NCI-H1048 (cell line): ENCODE data around the gene MYH3.
A peak's percentile ranks its signal among the peaks of the same experiment; 100 is the strongest.

Experiments used
- DNase-seq: peaks from one replicate; lab custom pipeline; 2025; lab: John Stamatoyannopoulos, UW

Gene MYH3

DNA sequence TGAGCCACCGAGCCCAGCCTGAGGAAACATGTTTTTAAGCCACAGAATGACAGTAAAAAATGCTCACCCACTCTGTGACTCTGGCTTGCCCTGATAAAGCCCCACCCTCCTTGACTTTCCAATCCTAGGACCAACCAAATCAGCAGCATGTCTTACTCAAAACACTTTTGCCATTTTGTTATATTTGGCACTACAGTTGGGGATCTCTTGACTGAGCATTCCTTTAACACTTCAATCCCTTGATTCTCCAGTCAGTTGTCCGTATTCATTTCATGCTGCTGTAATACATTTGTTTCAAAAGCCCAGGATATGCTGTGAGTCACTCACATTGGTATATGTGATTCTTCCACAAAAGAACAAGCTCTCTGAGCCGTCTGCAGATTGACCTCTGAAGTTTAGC, 8.2 kb downstream of the MYH3 start:
- DNase-seq, result no peak

DNA sequence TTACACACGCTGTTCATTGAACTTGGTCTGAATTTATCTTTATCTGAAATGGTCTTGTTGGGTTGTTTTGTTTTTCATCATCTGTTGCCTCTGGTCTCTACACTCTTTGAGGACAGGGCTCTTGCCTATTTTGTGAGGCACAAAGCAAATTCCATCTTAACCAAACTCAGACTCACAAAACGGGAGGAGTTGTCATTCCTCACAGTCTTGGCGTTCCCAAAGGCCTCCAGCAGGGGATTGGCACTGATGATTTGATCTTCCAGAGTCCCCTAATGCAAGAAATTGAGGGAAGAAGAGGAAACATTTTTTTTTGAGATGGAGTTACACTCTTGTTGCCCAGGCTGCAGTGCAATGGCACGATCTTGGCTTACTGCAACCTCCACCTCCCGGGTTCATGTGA, 8.7 kb downstream of the MYH3 start:
- DNase-seq, result no peak

DNA sequence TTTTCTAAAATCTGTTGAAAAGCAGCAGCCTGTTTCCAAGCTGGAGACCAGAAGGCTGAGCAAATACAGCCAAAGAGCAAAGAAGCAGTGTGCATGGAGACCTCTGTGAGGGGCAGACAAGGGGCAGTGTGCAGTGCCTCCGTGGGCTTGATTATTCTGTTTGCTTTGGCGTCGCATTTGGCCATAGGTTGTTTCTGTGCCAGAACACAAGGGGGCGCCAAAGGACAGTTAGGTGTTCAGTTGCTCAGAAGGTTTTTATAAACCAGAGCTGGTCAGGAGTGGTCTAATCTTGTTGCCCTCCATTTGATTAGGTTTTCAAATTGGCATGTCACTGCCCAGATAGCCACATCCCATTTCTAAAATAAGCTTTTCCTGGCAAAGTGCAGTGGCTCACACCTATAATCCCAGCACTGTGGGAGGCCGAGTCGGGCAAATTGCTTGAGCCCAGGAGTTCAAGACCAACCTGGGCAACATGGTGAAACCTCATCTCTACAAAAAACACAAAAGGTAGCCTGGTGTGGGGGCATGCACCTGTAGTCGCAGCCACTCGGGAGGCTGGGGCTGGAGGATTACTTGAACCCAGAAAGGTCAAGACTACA, 10.6 kb downstream of the MYH3 start:
- DNase-seq, result peak; percentile 39

DNA sequence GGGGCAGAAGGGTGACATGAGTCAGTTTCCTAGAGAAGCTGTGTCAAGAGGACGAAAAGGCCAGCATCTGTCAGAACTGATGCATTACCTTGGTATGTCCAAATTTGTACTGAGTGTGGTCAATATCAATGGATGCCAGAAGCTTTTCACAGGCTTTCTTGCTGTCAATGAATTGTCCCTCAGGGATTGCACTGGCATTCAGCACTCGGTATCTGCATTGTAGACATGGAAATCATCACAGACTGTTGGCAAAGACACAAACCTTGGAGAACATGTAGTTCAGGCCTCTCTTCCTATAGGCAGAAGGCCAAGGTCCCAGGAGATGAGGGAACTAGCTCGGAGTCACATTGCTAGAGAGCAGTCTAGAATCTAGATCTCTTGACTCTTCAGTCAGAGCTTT, 16.6 kb downstream of the MYH3 start:
- no peak for DNase-seq

DNA sequence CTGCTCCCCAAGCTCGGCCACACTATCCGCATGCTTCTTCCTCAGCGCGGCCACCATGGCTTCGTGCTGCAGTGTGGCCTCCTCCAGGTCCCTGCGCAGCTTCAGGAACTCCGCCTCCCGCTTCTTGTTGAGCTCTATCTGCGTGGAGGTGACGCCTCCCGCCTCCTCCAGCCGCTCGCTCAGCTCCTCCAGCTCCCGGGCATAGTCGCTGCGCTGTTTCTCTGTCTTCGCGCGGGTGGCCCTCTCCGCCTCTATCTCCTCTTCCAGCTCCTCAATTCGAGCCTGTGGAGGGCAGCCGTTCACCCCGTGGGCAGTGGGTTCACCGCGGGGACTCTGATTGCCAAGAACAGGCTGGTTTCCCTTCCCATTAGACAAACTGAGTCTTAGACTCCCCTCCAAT, 19.0 kb downstream of the MYH3 start:
- no peak for DNase-seq

DNA sequence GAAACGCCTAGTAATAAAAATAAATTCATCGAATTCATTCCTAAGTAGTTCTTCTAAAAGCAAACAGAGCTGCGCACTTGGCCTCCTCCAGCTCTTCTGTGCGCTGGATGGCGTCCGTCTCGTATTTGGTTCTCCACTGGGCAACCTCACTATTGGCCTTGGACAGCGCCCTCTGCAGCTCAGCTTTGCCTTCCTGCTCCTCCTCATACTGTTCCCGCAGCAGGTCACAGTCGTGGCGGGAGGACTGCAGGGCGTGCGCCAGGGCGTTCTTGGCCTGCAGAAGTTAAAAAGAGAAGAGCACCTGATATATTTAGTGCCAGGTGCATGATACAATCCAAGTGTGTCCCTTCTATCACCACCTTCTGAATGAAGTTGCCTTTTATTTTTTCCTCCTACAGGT, 21.8 kb downstream of the MYH3 start:
- DNase-seq, result no peak

DNA sequence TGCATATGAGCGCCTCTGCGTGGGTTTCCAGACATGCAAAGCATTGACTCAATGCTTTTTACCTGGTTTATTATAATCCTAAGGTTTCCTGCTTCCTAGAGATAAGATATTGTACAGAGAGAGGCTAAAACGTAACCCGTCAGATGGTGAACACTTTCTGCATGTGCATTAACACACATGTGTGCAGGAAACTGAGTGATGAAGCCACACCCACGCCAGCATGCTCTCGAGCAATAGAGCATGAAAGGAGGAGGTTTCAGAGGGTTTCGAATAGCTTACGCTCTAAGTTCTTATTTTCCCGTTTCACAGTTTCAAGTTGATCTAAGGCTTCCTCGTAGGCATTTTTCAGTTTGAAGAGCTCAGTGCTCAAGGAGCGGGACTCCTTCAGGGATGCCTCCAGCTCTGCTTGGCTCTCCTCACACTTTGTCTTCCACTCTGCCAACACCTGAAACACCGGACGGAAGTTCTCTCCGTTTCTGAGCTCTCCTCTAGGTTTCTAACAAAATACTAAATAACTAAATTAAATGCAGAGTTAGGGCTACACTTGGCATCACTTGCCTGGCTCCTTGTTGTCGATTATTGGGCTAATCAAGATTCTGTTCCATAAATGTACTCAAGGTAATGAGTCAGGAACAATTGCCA, 23.2 kb downstream of the MYH3 start:
- DNase-seq, result no peak

DNA sequence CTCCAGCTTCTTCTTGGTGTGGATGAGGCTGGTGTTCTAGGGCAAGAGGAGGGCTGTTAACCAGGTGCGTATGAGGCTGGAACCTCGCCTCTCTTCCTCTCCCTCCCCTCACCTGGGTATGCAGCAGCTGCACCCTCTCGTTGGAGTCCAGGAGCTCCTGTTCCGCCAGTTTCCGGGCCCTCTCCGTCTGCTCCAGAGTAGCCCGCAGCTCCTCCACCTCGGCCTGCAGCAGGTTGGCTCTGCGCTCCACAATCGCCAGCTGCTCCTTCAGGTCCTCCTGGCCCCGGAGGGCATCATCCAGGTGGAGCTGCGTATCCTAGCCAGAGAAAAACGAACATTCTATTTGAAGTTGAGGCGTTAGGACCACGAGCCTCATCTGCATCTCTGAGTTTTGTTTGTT, 25.4 kb downstream of the MYH3 start:
- no peak for DNase-seq

DNA sequence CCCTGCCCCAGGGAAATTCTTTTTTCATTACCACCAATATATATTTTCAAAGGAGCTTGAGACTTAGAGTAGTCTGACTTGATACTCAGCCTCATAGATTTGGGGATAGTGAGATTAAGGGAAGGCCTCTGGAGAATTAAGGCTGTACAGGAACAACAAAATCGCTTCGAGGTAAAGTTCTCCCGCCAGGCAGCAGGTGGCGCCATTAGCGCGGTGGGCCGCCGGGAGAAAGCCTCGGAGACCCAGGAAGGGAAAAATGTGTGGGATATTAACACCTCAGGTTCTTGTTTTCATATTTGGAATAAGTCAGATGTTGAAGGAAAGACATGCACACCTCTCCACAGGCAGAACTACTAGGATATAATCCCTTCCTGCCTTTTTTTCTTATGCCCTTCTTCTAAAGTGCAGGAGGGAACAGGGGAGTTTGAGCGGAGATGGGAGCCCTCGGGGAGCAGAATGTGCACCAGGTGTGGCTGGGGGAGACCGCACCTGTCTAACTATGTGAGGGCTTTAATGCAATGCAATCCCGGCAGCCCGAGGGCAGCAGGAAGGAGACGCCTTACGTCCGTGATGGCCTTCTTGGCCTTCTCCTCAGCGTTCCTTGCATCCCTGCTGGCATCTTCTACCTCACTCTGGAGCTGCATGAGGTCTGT, 25.9 kb downstream of the MYH3 start:
- no peak for DNase-seq

DNA sequence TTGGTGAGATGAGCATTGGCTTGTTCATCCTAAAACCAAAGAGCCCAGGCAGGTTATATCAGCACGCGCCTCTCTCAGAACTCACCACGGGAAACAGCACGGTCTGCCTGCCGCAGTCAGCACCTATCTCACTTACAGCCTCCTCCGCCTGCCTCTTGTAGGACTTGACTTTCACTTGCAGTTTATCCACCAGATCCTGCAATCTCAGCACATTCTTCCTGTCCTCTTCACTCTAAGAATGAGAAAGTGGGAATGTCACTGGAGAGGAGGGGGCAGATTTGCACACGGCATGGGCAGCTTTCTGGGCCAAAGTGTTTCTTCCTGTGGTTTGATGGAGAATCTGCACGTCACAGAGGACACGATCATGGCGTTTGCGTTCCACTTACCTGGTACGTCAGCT, 27.4 kb downstream of the MYH3 start:
- DNase-seq, result no peak

DNA sequence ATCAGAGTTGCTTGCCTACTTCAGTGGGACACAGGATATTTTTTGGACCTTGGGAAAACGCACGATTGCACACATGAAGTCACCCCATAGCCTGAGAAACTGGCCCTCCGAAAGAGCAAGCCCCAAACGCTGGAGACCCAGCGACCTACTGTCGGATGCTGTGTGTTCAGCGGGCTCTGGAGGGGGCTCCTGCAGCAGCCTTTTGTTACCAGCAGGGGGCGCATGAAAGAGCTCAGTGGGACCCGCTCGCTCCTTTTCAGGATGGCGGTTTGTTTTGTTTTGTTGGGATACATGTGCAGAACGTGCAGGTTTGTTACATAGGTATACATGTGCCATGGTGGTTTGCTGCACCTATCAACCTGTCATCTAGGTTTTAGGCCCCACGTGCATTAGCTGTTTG, 28.4 kb downstream of the MYH3 start:
- DNase-seq, result no peak

DNA sequence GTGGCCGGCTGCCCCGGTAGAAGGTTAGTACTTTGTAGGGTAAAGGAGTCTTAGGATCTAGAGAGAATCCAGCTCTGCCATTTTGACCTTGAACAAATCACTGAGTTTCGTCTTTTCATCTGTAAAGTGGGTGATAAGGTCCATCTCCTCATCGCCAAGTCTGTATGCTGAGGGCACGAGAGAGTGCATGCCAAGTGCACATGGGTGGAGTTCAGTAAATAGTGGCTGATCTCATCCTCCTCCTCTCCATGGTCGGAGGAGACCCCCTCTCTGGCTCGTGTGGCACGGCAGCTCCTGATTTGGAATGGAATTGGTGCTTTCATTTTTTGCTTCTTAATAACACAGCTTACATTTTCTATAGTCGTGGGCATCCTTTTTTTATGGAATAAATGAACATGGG, 30.7 kb downstream of the MYH3 start:
- DNase-seq, result no peak

DNA sequence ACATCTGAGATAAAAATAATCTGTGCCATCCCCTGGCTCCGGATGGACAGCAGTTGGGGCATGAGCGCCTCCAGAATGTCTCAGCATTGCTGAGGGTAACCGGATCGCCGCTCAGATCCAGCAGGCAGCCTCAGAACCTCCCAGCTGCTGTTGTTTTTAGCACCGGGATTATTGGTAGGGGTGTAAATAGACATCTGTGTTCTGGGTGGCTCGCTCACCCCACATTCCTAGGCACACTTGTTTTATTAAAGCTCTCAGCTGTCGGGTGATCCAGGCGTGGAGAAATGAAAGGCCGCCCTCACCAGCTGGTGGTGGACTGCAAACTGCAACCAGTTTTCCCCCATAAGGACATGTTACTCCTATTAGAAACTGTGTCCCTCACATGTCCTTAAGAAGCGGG, 32.1 kb downstream of the MYH3 start:
- DNase-seq, result no peak

DNA sequence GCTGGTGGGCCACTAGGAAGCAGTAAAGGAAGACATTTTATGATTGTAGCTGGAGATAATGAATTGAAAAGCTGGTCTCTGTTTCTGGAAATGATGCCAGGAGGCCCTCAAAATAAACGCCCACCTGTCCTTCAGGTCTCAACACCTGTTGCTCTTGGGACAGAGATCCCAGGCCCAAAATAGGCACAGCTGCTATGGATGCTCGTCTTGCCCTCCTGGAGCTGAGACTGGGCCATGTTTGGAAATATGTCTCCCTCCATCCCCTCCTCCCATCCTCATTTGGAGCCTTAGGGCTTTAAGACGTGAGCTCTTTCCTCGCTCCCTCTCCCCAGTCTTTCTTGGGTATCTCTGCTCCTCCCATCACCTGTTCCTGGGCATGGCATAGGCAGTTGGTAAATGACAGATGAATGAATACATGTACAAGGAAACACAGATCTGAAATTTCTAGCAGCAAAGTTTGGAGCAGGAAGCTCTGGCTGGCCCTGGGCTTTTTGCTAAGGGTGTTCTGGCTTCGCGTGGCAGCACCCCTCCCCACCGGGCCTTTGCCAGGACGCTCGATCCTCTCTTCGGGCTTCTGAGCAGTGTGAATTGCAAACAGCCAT, 33.3 kb downstream of the MYH3 start:
- no peak for DNase-seq

DNA sequence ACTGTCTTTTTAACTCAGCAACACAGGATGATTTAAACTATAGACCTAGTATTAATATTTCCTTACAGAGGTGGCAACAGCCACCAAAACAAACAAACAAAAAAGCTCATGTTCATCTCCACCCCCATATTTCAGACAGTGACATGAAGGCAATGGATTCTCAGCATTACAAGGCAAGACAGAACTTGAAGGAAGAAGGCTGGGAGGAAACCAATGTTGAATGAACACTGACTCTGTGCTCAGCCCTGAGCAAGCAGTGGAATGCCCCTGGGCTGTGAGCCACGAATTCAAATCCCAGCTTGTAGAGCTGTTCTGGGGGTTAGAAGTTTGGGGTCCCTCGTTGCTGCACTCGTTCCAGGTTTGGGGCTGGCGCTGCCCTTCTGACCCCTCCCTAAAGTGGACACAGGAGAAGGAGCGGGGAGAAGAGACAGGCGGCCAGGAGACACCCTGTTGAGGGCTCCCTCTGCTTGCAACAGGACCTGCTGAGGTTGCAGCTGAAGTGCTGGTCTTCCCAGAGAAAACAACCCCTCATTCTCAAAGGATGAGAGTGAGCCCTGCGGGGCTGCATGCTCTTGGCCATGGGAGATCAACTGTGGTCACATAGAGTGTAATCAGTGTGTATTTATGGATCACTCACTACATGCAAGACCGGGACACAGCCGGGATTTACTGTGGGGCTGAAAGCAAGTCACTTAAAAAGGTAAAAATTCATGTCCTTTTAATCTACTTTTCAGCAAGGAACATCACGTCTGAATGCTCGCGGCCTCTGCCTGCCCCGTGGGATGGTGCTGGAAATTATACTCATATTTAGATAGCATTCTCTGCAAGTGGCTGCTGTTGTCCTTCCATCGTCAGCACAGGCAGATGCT, 34.3 kb downstream of the MYH3 start:
- no peak for DNase-seq

DNA sequence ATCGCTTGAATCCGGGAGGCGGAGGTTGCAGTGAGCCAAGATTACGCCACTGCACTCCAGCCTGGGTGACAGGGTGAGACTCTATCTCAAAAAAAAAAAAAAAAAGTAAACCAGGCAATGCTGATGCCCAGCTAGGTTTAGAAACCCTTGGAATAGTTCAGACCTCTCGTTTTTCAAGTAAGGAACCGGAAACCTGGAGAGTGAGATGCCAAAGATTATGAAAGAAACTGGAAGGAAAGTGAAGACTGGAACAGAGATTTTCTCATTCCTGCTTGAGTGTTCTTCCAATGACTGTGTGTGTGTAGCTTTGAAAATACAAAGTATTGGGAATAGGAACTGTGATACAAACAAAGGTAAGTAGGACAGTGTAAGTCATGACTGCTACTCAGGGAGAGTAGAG, 35.7 kb downstream of the MYH3 start:
- no peak for DNase-seq

DNA sequence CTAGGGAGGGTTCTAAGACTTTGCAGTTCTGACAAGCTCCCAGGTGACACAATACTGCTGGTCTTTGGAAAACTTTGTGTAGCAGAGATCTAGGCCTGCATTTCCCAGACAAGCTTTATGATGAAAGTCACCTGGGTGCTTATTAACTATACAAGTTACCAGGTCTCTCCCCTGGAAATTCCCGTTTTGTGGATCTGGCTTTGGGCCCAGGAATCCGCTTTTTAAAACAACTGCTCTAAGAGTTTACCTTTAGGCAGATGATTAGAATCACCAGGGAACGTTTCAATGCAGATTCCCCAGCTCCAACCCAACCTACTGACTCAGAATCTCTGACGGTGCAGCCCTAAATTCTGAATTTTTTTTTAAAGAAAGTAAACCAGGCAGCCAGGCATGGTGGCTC, 36.3 kb downstream of the MYH3 start:
- no peak for DNase-seq

DNA sequence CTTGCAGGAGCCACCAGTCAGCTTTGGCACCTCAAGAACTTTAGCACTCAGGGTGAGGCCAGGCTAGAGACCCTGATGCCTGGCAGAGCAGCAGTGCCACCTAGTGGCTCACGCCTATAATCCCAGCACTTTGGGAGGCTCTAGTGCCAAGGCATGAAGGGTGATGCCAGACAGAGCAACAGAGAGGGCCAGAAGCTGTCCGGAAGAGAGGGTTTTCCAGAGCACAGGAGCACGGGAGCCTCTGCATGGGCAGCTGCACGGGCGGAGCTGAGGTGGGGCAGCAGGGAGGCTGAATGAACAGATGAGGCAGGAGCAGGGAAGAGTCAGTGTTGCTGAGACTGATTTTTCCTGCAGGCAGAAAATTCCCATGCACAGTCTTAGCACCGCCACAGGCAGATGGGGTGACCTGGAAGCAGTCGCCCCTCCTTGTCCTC, 38.9 kb downstream of the MYH3 start:
- DNase-seq, result peak; percentile 39

DNA sequence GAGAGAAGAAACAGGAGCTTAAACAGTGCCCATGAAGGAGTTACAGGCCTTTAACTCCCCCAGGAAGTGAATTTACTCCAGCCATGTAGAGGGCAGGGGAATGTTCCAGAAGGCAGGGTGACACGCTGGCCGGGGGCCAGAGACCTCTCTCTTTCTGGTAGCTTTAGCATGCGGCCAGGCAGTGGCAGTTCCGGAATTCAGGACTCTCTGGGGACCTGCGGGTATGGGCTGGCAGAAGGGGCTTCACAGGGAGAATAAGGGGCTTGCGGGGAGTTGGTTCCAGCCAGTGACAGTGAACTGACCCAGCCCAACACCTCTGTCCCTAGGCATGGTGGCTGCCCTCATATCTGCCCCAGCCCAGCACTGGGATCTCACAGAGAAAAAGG, 40.0 kb downstream of the MYH3 start:
- DNase-seq, result no peak

DNA sequence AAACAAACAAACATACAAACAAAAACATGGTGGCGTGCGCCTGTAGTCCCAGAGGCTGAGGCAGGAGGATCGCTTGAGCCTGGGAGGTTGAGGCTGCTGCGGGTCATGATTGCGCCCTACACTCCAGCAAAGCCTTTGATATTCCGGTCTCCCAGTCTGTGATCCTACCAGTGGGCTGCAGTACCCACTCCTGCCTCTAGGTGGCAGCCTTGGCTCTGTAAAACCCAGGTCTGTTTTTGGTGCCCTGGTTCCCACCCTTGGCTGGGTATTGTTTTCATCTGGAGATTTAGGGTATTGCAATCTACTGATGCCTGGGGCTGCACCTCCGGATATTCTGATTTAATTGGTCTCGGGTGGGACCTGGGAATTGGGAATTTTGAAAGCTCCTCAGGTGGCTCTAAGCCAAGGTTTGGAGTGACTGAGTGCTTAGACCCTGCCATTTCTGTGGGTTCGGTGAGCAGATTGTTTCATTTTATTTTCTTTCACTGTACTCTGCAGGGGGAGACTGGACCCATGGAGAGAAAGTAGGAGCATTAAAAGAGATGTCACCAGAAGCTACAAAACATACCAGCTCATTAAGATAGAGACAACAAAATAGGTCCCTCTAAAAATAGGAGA, 40.5 kb downstream of the MYH3 start:
- peak; percentile 31 for DNase-seq

DNA sequence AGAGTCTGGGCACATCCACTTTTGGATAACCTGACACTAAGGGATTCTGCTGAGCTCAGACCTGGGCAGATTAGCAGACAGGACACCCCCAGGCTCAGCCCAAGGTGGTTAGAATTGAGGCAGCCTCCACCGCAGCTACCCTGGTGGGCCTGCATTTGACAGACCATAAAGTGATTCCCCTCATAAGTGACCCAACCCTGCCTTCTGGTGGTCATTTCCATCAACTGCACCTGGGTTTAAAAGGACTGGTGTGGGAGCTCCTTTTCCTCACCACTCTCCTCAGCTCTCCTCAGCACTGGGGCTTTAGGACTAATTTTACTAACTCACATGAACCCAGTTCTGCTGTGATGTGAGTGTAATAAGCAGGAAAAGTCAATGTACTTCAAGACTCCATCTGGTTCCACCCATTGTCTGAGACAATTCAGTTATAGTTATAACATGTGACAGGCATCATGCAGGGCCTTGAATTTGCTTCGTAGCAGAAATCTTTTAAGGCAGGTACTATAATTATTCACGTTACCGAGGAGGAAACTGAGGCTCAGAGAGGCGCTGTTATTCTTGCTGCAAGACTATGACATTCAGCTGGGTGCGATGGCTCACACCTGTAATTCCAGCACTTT, 42.5 kb downstream of the MYH3 start:
- DNase-seq, result no peak
